ENCODE measurements around the gene PLEKHH3. TPM values are rescaled to one million over a fixed set of nuclear protein-coding genes. Genes with fewer than 3 reads are reported as not detected.

The PLEKHH3 gene
- total and polyA plus RNA-seq, 2 of the 4 experiments (the other 2 are of a cell fraction) = 2.9 to 10.5 TPM

DNA sequence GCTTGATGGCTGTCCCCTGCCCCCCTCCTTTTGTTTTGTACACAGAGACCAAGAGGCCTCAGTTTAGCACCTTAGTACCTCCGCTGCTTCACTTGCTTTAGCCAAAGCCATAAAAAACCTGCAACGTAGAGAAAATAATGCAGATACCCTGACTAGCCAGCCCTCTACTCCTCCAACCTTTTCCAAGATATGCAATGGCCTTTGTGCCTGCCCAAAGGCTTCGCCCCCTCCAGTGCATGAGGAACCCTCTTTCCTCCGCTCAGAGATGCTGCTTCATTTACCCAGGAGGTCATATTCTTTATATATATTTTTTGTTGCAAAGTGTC lies 22.6 kb upstream of the PLEKHH3 start:
- Histone ChIP-seq H3K36me3 (ENCODE audit: control insufficient read depth, insufficient read depth, low read length) (peaks cover 46% of the 10 kb centered on the region), H3K4ac (ENCODE audit: low read depth, low read length) (no peak overlapping the region), H3K14ac (replicated peaks; ENCODE audit: low read depth, low read length) (no peak overlapping the region), H3K18ac (ENCODE audit: low read depth, low read length) (no peak overlapping the region), H3K27me3 (ENCODE audit: control insufficient read depth, insufficient read depth, low read length) (no peaks in the 10 kb centered on the region), H3K56ac (ENCODE audit: extremely low read depth, insufficient read depth, low read length) (no peak overlapping the region), H3K23ac (ENCODE audit: low read depth, low read length) (no peak overlapping the region), H4K91ac (ENCODE audit: insufficient read depth, low read depth, low read length) (no peak overlapping the region), H2BK20ac (ENCODE audit: low read depth, low read length) (no peak overlapping the region), H3K4me1 (ENCODE audit: control insufficient read depth, insufficient read depth, low read length) (peaks cover 3% of the 10 kb centered on the region; the same call in 1 of the 2 replicates), H2BK5ac (ENCODE audit: low read depth, low read length, poor library complexity, severe bottlenecking) (no peak overlapping the region), H3K79me1 (ENCODE audit: low read depth in 1 of 2, low read length in 2 of 2) (no peaks in the 10 kb centered on the region), H2AK5ac (ENCODE audit: low read depth, low read length) (no peak overlapping the region; the same call in 1 of the 2 replicates), H3K4me3 (ENCODE audit: insufficient read depth, low read depth, low read length) (no peak overlapping the region), H4K20me1 (ENCODE audit: insufficient read depth, low read length) (no peaks in the 10 kb centered on the region; the same call in 1 of the 2 replicates), H3K9ac (ENCODE audit: low read depth, low read length) (no peak overlapping the region), H2AK9ac (replicated peaks; ENCODE audit: low read depth, low read length, poor library complexity) (no peak overlapping the region), H3K9me3 (ENCODE audit: control insufficient read depth, insufficient read depth, low read length) (no peaks in the 10 kb centered on the region), H4K8ac (ENCODE audit: low read depth in 2 of 2, low read length in 2 of 2) (no peak overlapping the region; a peak in 1 of 4 replicates), H2BK15ac (ENCODE audit: low read depth, low read length) (no peak overlapping the region), H4K5ac (ENCODE audit: low read depth, low read length) (no peak overlapping the region), H3K9me1 (ENCODE audit: insufficient read depth, low read length) (peaks cover 5% of the 10 kb centered on the region; the same call in 1 of the 2 replicates), H2BK120ac (ENCODE audit: low read depth, low read length) (no peak overlapping the region), H3K4me2 (ENCODE audit: low read depth, low read length) (no peak overlapping the region), H3K27ac (ENCODE audit: insufficient read depth, low read length) (no peak overlapping the region), H2AFZ (replicated peaks; ENCODE audit: low read length, poor library complexity) (no peak overlapping the region)
- intact Hi-C loops (cut with micrococcal nuclease) (no loop called here), dilution Hi-C loops (cut with HindIII; ENCODE audit: low sequenced_read_pairs, unreplicated experiment) (no loop called here), in situ Hi-C loops (cut with MboI; ENCODE audit: low sequenced_read_pairs) (loop anchor here (25.0 kb wide), 1 partner anchor 613 kb away; no protein-coding TSS in a partner anchor)
- POLR2A ChIA-PET (ENCODE audit: unreplicated experiment) = interaction anchor here (0.6 kb wide), 1 partner anchor 306 kb away, joined by 7 read pairs; no protein-coding TSS in a partner anchor
- DNase-seq = no peak
- CTCF ChIA-PET = no interaction called here
- no CpG with 5 or more reads among the region's 4 CpGs for WGBS, 2 experiments (ENCODE audit: extremely low coverage in 2 of 2, insufficient read length in 1 of 2)
- BruUV-seq (replicated peaks) = no TSS peak
- no peak for ATAC-seq (ENCODE audit: low read depth)
- no peak for TF ChIP-seq RAD21 (IDR thresholded peaks at IDR 0.05; ENCODE audit: low read length)
- no peak for TF ChIP-seq CEBPB (IDR thresholded peaks at IDR 0.05; ENCODE audit: low read depth, low read length)
- TF ChIP-seq, protein P1, sequence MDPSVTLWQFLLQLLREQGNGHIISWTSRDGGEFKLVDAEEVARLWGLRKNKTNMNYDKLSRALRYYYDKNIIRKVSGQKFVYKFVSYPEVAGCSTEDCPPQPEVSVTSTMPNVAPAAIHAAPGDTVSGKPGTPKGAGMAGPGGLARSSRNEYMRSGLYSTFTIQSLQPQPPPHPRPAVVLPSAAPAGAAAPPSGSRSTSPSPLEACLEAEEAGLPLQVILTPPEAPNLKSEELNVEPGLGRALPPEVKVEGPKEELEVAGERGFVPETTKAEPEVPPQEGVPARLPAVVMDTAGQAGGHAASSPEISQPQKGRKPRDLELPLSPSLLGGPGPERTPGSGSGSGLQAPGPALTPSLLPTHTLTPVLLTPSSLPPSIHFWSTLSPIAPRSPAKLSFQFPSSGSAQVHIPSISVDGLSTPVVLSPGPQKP (IDR thresholded peaks at IDR 0.05; ENCODE audit: borderline replicate concordance, low read depth, low read length) = no peak
- no peak for TF ChIP-seq RFX5 (IDR thresholded peaks at IDR 0.05; ENCODE audit: low read depth, low read length)
- no peak for TF ChIP-seq MAFK (IDR thresholded peaks at IDR 0.05; ENCODE audit: low read depth, low read length)
- TF ChIP-seq FOS (IDR thresholded peaks at IDR 0.05; ENCODE audit: low read depth, low read length) = no peak
